Raji (cell line): ENCODE results near the gene TFF2.

ENCODE experiments used
- POLR2A ChIP-seq: IDR thresholded peaks from 2 replicates; pipeline ENCODE4 v1.6.1; 2011; ENCODE audit warnings: low read depth, low read length, control low read depth; ENCODE audit not compliant: insufficient read depth

Gene TFF2

DNA sequence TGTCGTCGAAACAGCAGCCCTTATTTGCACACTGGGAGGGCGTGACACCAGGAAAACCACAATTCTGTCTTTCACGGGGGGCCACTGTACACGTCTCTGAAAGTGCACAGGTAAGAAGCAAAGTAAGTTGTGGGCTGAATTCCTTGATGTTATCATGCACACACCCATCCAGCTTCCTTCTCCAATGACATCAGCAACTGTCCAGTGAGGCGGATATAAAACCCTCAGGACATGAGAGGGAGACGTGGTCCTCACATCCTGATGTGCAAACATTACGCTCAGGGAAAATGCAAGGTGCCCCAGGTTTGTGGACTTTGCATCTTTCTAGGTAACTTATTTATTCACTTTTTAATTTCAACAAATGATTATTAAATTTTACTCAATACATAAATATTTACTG, 12.5 kb upstream of the TFF2 start:
- no peak for TF ChIP-seq POLR2A

DNA sequence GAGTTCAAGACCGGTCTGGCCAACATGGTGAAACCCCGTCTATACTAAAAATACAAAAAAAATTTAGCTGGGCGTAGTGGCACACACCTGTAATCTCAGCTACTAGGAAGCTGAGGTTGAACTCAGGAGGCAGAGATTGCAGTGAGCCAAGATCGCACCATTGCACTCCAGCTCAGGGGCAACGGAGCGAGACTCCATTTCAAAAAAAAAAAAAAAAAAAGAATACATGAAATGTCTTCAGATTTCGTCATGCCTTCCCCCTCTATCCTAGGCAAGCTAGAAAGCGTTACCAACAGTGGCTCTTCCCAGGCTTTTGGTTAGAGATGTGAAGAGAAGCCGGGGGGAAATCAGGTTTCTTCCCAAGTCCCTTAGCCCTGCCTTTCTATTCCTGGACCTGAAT, 11.9 kb upstream of the TFF2 start:
- TF ChIP-seq POLR2A: no peak

DNA sequence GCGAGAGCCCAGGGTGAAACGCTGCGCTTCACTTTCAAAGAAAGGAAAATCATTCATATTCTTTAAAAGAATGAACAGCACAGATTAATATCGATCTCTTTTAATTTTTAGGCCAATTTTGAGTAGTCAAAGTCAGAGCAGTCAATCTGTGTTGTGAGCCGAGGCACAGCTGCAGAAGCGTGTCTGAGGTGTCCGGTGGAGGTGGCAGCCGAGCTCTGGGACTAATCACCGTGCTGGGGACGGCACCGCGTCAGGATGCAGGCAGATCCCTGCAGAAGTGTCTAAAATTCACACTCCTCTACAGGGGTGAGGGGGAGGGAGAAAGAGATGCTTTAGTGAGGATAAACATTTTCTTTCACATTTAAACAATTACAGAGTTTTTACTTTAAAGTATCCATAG, 11.4 kb upstream of the TFF2 start:
- no peak for TF ChIP-seq POLR2A

DNA sequence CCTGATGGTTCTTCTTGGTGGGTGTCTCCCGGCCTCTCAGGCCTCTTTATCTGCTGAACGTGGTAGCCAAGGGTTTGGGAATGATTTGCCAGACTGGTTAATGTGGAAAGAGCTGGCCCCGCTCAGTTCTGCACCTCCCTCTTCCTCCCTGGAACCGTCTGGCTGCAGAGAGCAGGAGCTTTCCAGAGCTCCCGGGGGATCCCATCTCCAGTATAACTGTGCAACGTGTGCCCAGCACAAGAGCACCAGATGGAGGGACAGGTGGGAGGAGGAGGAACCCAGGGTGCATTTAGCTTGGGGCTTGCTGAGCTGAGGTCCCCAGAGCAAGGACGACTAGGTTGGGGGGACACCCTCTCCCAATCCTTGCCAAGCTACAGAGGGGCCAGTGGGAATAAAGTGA, 10.5 kb upstream of the TFF2 start:
- TF ChIP-seq POLR2A: no peak

DNA sequence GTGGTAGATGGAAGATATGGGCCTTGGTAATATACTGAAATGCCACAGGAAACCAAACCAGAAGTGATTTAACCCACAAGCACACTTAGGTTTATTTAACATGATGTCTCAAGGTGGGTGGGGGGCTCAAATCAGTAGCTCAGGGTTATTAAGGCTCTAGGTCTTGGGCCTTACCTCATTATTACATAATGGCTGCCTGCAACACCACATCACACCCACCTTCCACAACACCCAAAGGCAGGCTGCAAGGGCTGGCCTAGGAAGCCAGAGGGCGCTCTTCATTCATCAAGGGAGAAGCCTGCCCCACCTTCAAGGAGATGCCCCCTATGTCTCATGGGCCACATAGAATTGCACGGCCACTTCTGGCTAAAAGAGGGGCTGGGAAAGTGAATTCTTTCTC, 9.5 kb upstream of the TFF2 start:
- TF ChIP-seq POLR2A: no peak

DNA sequence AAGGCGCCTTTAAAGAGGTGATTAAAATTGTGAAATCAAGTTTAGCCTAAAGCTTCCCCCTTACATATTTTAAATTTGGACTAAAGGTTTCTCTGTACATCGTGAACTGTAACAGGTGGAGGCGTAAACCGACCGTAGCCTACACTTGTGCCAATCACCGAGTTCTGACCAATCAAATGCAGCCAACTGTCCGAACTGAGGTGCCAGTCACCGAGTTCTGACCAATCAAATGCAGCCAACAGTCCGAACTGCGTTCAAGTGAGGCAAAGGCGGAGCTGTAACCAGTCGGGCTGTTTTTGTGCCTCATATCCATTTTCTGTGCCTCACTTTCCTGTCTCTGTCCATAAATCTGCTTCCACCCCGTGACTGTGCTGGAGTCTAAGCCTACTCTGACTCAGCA, 8.1 kb upstream of the TFF2 start:
- no peak for TF ChIP-seq POLR2A

DNA sequence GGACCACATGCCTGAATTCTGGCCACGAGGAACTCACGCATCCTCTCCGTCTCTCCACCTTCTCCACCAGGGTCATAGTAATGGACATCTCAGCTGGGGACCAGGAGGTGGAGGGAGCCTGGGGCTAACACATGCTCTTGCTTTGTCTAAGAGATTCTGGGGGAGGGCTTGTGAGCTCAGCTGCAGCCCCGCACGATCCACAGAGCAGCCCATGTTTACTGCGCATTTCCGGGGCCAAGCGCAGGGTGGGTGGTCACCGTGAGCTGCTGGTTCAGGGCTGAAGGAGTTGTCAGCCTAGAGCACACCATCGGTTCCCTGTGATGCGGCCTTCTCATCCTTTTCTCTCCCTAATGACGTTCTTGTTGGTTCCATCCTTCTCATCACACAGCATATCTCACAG, 7.5 kb upstream of the TFF2 start:
- TF ChIP-seq POLR2A: no peak

DNA sequence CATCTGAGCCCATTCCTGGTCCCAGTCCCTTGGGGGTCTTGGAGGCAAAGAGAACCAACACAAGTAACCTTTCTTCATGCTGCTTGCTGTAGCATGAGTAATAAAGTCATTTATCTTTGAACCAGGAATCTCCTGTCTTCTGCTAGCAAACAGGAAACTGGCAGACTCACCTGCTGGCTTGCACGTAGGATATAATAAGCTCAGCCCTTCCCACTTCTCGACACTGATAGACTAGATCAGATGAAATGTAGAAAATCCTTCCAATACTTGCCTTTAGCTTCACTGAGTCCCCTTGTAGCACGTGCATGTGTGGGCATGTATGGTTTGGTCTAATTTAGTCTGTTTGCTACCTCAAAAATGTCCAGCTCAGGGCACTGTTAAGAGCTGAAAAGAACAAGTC, 6.5 kb upstream of the TFF2 start:
- no peak for TF ChIP-seq POLR2A

DNA sequence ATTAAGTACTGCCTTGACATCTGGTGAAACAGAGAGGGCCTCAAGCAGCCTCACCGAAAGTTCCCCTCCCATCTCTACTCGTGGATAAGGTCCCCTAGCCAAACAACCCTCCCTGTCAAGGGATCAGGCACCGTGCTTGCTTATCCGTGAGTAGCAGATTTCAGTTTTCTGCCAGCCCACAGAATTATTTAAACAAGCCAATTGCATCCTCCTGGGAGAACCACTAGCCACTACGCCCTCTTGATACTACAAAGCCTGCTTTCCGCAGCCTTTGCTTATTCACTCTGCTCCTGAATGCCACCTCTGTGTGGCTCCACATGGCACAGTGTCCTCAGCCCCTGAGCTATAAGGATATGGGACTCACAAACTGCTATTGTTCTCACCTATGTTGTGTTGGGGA, 5.9 kb upstream of the TFF2 start:
- no peak for TF ChIP-seq POLR2A

DNA sequence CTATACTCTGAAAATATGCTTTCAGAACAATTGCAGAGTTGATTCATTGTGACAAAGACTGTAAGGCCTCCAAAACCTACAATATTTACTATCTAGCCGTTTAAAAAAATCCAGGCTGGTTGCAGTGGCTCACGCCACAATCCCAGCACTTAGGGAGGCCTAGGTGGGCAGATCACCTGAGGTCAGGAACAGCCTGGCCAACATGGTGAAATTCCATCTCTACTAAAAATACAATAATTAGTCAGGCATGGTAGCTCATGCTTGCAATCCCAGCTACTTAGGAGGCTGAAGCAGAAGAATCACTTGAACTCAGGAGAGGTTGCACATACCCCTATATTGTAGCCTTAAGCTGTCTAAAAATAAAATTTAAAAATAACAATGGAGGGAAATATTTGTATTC, 5.3 kb upstream of the TFF2 start:
- no peak for TF ChIP-seq POLR2A

DNA sequence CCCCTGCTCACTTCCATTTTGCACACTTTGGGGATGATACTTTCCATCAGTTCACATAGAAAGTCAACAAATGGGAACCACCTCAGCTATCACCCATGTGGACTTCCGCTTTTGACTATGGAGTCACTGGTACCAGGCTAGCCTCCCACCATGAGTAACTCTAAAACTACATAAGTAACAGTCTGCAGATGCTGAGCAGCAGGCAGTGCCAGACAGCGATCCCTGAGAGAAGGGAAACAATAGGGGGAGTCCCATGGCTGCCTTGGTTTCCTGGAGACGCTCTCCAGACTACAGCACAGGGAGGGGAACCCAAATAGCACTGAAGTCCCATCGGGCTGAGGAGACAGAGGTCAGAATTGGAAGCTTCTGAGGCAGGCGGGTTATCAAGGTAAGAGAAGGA, 2.8 kb upstream of the TFF2 start:
- TF ChIP-seq POLR2A: no peak

DNA sequence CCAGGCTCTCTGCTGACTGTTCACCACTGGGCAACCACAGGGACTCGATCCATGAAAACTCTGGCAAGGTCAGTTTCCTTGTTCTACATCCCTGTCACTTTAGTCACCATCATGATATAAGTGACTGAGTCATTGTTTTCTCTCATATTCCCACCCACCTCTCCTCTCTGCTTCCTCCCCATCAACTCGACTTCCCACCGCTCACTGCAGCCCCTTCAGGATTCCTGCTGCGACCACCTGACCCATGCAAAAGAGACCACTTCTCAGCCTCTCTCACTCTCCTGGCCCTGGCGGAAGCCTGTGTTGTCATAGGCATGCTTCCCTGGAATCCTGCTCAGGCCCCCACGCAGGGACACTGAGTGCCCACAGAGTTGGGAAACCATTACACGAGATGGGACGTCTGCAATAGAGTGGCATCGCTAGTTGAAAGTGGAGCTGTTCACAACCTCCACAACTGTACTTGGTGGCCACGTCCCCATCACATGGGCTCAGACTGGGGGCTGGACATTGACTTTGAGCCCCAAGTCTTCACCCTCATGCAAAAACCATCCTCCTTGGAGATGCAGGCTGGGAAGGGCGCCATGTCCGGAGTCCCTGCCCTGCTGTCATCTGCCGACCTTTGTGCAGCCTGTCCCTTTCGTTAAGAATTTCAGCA, 1.8 kb upstream of the TFF2 start:
- TF ChIP-seq POLR2A: no peak

DNA sequence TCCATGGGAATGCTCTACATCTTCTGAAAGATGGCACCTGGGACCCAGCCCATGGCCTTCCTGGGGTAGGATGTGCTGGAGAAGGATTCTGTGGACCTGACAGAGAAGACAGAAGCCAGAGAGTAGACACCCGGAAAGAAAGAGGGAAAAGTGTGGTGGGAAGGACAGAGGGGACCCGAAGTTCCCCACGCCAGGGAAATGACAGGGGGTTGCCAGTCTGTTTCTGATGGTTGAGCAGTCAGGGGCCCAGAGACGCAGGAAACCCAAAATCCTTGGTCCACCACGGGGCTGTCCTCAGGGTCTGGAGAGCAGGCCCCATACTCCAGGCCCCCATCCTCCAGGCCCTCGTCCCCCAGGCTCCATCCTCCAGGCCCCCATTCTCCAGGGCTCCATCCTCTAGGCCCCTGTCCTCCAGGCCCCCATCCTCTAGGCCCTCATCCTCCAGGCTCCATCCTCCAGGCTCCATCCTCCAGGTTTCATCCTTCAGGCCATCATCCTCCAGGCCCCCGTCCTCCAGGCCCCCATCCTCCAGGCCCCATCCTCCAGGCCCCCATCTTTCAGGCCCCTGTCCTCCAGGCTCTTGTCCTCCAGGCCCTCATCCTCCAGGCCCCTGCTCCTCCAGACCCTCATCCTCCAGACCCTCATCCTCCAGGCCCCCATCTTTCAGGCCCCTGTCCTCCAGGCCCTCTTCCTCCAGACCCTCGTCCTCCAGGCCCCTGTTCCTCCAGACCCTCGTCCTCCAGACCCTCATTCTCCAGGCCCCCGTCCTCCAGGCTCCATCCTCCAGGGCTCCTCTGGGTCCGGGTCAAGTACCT, 1.0 kb upstream of the TFF2 start:
- no peak for TF ChIP-seq POLR2A

DNA sequence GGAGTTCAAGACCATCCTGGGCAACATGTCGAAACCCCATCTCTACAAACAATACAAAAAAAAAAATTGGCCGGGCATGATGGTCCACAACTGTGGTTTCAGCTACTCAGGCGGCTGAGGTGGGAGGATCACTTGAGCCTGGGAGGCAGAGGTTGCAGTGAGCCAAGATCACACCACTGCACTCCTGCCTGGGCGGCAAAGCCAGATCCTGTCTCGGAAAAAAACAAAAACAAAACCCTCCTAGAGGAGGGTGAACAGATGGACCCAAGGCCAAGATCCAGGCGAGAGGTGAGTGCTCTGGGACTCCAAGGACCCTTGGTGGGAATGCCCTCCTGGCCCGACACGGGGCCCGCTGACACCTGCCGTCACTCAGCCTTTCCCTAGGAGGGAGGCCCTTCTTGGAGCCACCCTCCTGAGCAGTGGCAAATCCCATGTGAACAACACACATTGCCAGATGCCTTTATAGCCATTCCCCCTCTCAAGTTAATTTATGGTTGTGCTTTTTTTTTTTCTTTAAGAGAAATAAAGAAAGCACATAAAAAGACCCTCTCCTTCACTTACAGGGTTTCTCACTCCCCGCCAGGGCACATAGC, 380 bp downstream of the TFF2 start:
- TF ChIP-seq POLR2A: no peak

DNA sequence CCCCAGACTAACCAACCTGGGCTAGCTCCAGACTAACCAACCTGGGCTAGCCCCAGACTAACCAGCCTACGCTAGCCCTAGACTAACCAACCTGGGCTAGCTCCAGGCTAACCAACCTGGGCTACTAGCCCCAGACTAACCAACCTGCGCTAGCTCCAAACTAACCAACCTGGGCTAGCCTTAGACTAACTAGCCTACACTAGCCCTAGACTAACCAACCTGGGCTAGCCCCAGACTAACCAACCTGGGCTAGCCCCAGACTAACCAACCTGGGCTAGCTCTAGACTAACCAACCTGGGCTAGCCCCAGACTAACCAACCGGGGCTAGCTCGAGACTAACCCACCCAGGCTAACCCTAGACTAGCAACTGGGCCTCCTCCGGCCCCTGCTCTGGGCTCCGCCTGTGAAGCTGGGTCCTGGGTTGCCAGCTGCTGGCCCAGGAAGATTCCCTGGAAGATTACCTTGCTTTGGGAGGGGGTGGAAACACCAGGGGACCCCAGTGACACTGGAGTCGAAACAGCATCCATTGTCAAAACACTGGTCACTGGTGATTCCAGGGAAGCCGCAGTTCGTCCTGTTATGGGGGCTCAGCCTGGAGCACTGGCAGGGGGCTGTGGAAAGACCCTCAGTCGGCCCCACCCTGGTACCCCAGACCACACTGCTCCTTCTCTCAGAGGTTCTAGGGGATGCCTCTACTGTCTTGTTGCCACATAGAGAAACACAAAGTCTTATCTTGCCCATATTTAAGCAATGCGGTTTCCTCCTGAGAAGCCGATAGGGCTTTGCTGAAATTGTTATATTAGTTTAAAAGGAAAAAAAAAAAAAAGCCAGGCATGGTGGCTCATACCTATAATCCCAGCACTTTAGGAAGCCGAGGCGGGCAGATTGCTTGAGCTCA, 1.1 kb downstream of the TFF2 start:
- no peak for TF ChIP-seq POLR2A

DNA sequence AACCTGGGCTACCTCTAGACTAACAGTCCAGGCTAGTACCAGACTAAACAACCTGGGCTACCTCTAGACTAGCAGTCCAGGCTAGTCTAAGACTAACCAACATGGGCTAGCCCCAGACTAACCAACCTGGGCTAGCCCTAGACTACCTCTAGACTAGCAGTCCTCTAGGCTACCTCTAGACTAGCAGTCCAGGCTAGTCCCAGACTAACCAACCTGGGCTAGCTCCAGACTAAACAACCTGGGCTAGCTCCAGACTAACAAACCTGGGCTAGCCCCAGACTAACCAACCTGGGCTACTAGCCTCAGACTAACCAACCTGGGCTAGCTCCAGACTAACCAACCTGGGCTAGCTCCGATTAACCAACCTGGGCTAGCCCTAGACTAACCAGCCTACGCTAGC, 2.0 kb downstream of the TFF2 start:
- TF ChIP-seq POLR2A: no peak
